CD4-positive, alpha-beta T cell (primary cell): Measurements from ENCODE around the gene TNIK. TPM values are rescaled to one million over a fixed set of nuclear protein-coding genes. Genes with fewer than 3 reads are reported as not detected.

Experiments
- ATAC-seq: fragments of 200-7000 bp; cut with Tn5 transposase; one replicate; pipeline ENCODE4 v1.10.0; 2022; ENCODE audit warnings: mild to moderate bottlenecking; ENCODE audit not compliant: poor library complexity
- CTCF ChIA-PET: fragments of 350-600 bp; sonication (Branson Sonifier 250); formaldehyde crosslinking; loops from one replicate; lab custom pipeline; 2021; ENCODE audit warnings: antibody characterized with exemption, inconsistent platforms; lab: Charles Lee
- POLR2A ChIA-PET: fragments of 350-600 bp; sonication (Branson Sonifier 250); formaldehyde crosslinking; loops from one replicate; lab custom pipeline; 2021; ENCODE audit warnings: antibody characterized with exemption, inconsistent platforms; lab: Charles Lee
- DNase-seq, 14 experiments: peaks; one replicate each; pipeline ENCODE4 v3.0.0-alpha.2; 2013 to 2020; ENCODE audit warnings: mixed read lengths in 2 of 14
- H3K27ac ChIP-seq, 2 donors: one replicate each; pipeline versions ENCODE4 v1.5.1 to v1.7.0; 2013; ENCODE audit warnings: low read length in 2 of 2, low read depth in 1 of 2, mild to moderate bottlenecking in 1 of 2
- H3K27me3 ChIP-seq, 2 experiments: 1 replicate in 1 of 2; 2 replicates in 1 of 2; pipeline versions ENCODE4 v1.6.1 to v1.7.0; 2013; ENCODE audit warnings: low read length in 2 of 2, control low read depth in 1 of 2, mild to moderate bottlenecking in 1 of 2, moderate library complexity in 1 of 2; ENCODE audit not compliant: insufficient read depth in 2 of 2, control insufficient read depth in 1 of 2
- H3K36me3 ChIP-seq: one replicate; pipeline ENCODE4 v1.6.1; 2013; ENCODE audit warnings: low read length, control low read depth; ENCODE audit not compliant: insufficient read depth
- H3K4me1 ChIP-seq: one replicate; pipeline ENCODE4 v1.6.1; 2013; ENCODE audit warnings: low read length, control low read depth; ENCODE audit not compliant: insufficient read depth
- H3K4me3 ChIP-seq: one replicate; pipeline ENCODE4 v1.5.1; 2013; ENCODE audit warnings: mild to moderate bottlenecking, low read length, moderate library complexity
- H3K9me3 ChIP-seq, 2 experiments: 1 replicate in 1 of 2; 2 replicates in 1 of 2; pipeline versions ENCODE4 v1.6.1 to v1.7.0; 2013; ENCODE audit warnings: low read length in 2 of 2, mild to moderate bottlenecking in 2 of 2, control low read depth in 1 of 2, moderate library complexity in 1 of 2; ENCODE audit not compliant: control insufficient read depth in 1 of 2, insufficient read depth in 1 of 2
- H3K27ac Mint-ChIP-seq: one replicate; pipeline ENCODE4 v1.8.0; 2020; ENCODE audit warnings: mixed read lengths
- H3K27me3 Mint-ChIP-seq: one replicate; pipeline ENCODE4 v1.8.0; 2021; ENCODE audit warnings: mixed read lengths
- H3K36me3 Mint-ChIP-seq: one replicate; pipeline ENCODE4 v1.8.0; 2021; ENCODE audit warnings: low read depth, mixed read lengths
- H3K4me1 Mint-ChIP-seq: one replicate; pipeline ENCODE4 v1.8.0; 2021; ENCODE audit warnings: low read depth, mixed read lengths
- H3K4me3 Mint-ChIP-seq: one replicate; pipeline ENCODE4 v1.8.0; 2020; ENCODE audit warnings: mild to moderate bottlenecking, mixed read lengths
- H3K9me3 Mint-ChIP-seq: one replicate; pipeline ENCODE4 v1.8.0; 2020; ENCODE audit warnings: mixed read lengths
- intact Hi-C, 2 experiments: fragments of 100-400 bp; cut with DNase I in 1 of 2; cut with micrococcal nuclease in 1 of 2; formaldehyde crosslinking; loops; one replicate each; pipeline versions ENCODE4 v1.15.1 to v1.9.0; 2023 to 2025; cut with DNase I, micrococcal nuclease
- total RNA-seq, 174 experiments: library from RNA in 2 of 174; stranded (reverse) in 2 of 174; gene quantifications; one replicate each; pipeline ENCODE4 v1.2.3 and lab custom pipeline; 2021 to 2026
- TF ChIP-seq, protein P1 (sequence below): fragments of 200-600 bp; IDR thresholded peaks from one replicate; pipeline ENCODE4 v1.8.0; 2022; ENCODE audit warnings: antibody characterized with exemption, mild to moderate bottlenecking

TNIK gene
- total RNA-seq, 2 experiments from 2014 or later, result 71.0 to 78.3 TPM

DNA sequence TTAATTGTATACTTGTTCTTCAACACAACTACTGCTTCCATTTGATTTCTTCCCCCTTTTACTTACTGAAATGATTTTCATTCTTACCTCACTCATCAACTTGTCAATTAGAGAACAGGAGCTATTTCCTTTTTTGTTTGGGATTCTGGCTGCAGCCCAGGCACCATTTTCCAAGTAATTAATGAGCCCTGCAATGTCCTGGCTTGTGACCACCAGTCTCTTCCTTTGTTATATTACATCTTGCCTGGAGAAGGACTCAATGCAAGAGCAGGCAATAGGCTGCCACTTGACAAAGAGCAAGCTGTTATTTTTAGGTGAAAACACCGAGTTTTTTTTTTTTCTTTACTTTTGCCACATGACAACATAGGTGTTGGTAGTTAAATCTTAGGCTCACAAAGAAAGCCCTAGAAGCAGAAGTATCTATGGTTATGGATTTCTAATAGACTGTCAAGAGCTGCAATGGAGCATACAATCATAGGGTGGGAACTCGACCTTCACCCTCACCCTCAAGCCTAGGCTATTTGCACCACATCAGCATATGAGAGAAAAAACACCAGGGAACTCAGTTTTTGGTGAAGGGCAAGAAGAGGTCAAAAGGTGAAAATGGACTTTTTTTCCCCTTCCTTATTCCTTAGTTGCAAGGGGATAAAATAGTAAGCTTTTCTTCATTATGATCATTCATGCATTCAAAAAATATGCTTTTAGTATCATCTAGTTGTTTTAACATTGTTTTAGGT, 114.9 kb downstream of the TNIK start:
- H3K9me3 Mint-ChIP-seq, result peaks cover 3% of the 10 kb centered on the region
- POLR2A ChIA-PET, result no interaction called here
- H3K27ac Mint-ChIP-seq, result no peak overlapping the region
- CTCF ChIA-PET, result no interaction called here
- DNase-seq (no peak), ATAC-seq (no peak)
- no peak overlapping the region for H3K27ac ChIP-seq
- no peaks in the 10 kb centered on the region for H3K4me1 ChIP-seq
- no peak overlapping the region for H3K4me3 Mint-ChIP-seq
- peaks cover 51% of the 10 kb centered on the region for H3K36me3 Mint-ChIP-seq
- H3K4me1 Mint-ChIP-seq, result peaks cover 60% of the 10 kb centered on the region
- TF ChIP-seq, protein P1, sequence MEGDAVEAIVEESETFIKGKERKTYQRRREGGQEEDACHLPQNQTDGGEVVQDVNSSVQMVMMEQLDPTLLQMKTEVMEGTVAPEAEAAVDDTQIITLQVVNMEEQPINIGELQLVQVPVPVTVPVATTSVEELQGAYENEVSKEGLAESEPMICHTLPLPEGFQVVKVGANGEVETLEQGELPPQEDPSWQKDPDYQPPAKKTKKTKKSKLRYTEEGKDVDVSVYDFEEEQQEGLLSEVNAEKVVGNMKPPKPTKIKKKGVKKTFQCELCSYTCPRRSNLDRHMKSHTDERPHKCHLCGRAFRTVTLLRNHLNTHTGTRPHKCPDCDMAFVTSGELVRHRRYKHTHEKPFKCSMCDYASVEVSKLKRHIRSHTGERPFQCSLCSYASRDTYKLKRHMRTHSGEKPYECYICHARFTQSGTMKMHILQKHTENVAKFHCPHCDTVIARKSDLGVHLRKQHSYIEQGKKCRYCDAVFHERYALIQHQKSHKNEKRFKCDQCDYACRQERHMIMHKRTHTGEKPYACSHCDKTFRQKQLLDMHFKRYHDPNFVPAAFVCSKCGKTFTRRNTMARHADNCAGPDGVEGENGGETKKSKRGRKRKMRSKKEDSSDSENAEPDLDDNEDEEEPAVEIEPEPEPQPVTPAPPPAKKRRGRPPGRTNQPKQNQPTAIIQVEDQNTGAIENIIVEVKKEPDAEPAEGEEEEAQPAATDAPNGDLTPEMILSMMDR, result no peak
- peaks cover 16% of the 10 kb centered on the region for H3K36me3 ChIP-seq
- H3K27me3 Mint-ChIP-seq, result no peaks in the 10 kb centered on the region
- intact Hi-C loops, result no loop called here
- H3K27me3 ChIP-seq, result no peaks in the 10 kb centered on the region
- H3K4me3 ChIP-seq, result no peak overlapping the region
- no peaks in the 10 kb centered on the region for H3K9me3 ChIP-seq

GRCh38 chr3:171343693-171344092, 116.5 kb downstream of the TNIK start:
- CTCF ChIA-PET, result no interaction called here
- intact Hi-C loops, result no loop called here
- H3K9me3 Mint-ChIP-seq, result peaks cover 3% of the 10 kb centered on the region
- H3K4me1 Mint-ChIP-seq, result peaks cover 56% of the 10 kb centered on the region
- Histone ChIP-seq H3K4me3 (no peak overlapping the region), H3K36me3 (peaks cover 16% of the 10 kb centered on the region), H3K4me1 (no peaks in the 10 kb centered on the region), H3K9me3 (no peaks in the 10 kb centered on the region), H3K27me3 (no peaks in the 10 kb centered on the region), H3K27ac (no peak overlapping the region)
- no peak overlapping the region for H3K27ac Mint-ChIP-seq
- TF ChIP-seq, protein P1, result no peak
- DNase-seq, result no peak
- H3K27me3 Mint-ChIP-seq, result no peaks in the 10 kb centered on the region
- H3K36me3 Mint-ChIP-seq, result peaks cover 59% of the 10 kb centered on the region
- POLR2A ChIA-PET, result no interaction called here
- no peak for ATAC-seq
- H3K4me3 Mint-ChIP-seq, result no peak overlapping the region

- intact Hi-C loops, result no loop called here
- H3K4me3 ChIP-seq, result no peak overlapping the region
- H3K27me3 Mint-ChIP-seq, result no peaks in the 10 kb centered on the region
- DNase-seq (no peak), ATAC-seq (no peak)
- TF ChIP-seq, protein P1, result no peak
- H3K27ac ChIP-seq, result no peak overlapping the region
- H3K27me3 ChIP-seq, result no peaks in the 10 kb centered on the region
- H3K4me1 Mint-ChIP-seq, result peaks cover 54% of the 10 kb centered on the region
- H3K36me3 ChIP-seq, result peaks cover 16% of the 10 kb centered on the region
- no peak overlapping the region for H3K4me3 Mint-ChIP-seq
- ChIA-PET CTCF (no interaction called here), POLR2A (no interaction called here)
- peaks cover 62% of the 10 kb centered on the region for H3K36me3 Mint-ChIP-seq
- no peak overlapping the region for H3K27ac Mint-ChIP-seq
- no peaks in the 10 kb centered on the region for H3K4me1 ChIP-seq
- H3K9me3 ChIP-seq, result no peaks in the 10 kb centered on the region
- H3K9me3 Mint-ChIP-seq, result peaks cover 3% of the 10 kb centered on the region
Measured at GRCh38 chr3:171342783-171343420, 117.3 kb downstream of the TNIK start.
